Cardiac muscle cell (in vitro differentiated cells and primary cell): ENCODE data around the gene COL26A1. TPM values are rescaled to one million over a fixed set of nuclear protein-coding genes. Genes with fewer than 3 reads are reported as not detected.

ENCODE experiments used
- DNase-seq, 2 donors: peaks; one replicate each; pipeline versions ENCODE4 v3.0.0 to v3.0.0-alpha.2; 2010 to 2017; ENCODE audit warnings: low read depth in 1 of 2, low spot score in 1 of 2
- H3K27ac ChIP-seq: fragments of 200-600 bp; sonication (generic); 2 replicates; pipeline ENCODE4 v1.5.1; 2016
- H3K27me3 ChIP-seq: fragments of 200-600 bp; sonication (generic); 2 replicates; pipeline ENCODE4 v1.6.0; 2016; ENCODE audit warnings: control low read depth
- H3K36me3 ChIP-seq: fragments of 200-600 bp; sonication (generic); 2 replicates; pipeline ENCODE4 v1.5.1; 2016; ENCODE audit warnings: control low read depth
- H3K4me1 ChIP-seq: fragments of 200-600 bp; sonication (generic); 2 replicates; pipeline ENCODE4 v1.8.1; 2017; ENCODE audit warnings: low read depth, mild to moderate bottlenecking, mixed run types
- H3K4me3 ChIP-seq: fragments of 200-600 bp; sonication (generic); 2 replicates; pipeline ENCODE4 v1.5.1; 2016; ENCODE audit warnings: mild to moderate bottlenecking
- H3K9me3 ChIP-seq: fragments of 200-600 bp; sonication (generic); 2 replicates; pipeline ENCODE4 v1.5.1; 2017; ENCODE audit warnings: low read depth, mild to moderate bottlenecking, control low read depth
- CTCF ChIP-seq: IDR thresholded peaks from 2 replicates; pipeline ENCODE4 v1.5.1; 2012; ENCODE audit warnings: low read depth, mild to moderate bottlenecking, low read length
- polyA plus RNA-seq: library from polyadenylated mRNA; unstranded; fragments of >200 nt; fragmentation: Nextera tagmentation; extraction: Ambion mirVana; gene quantifications from 2 replicates; pipeline ENCODE4 v1.2.1, GENCODE V29; 2016
- total RNA-seq: library from RNA; depleted of rRNA; stranded (reverse); fragments of >200 nt; gene quantifications from 2 replicates; pipeline ENCODE4 v1.2.3, GENCODE V29; 2016

Gene COL26A1
- total RNA-seq (14.8 and 44.8 TPM in 2 replicates), polyA plus RNA-seq (12.5 and 36.7 TPM in 2 replicates)

GRCh38 chr7:101362334-101363195, at the start of gene COL26A1:
COL26A1 (plus strand) TSS chr7:101362875; CDS start chr7:101363033, 158 bp downstream.
- no peaks in the 10 kb centered on the region for H3K4me1 ChIP-seq
- H3K36me3 ChIP-seq, result no peaks in the 10 kb centered on the region
- H3K9me3 ChIP-seq, result no peaks in the 10 kb centered on the region
- H3K4me3 ChIP-seq, result peak within 1 kb of the TSS; percentile 46
- no peak within 1 kb of the TSS for H3K27ac ChIP-seq
- DNase-seq, result peak; percentile 29 to 82
- TF ChIP-seq CTCF, result no peak
- H3K27me3 ChIP-seq, result peaks cover 7% of the 10 kb centered on the region

- Histone ChIP-seq H3K27me3 (no peaks in the 10 kb centered on the region), H3K27ac (no peak overlapping the region), H3K36me3 (peaks cover 7% of the 10 kb centered on the region), H3K4me1 (no peaks in the 10 kb centered on the region), H3K4me3 (no peak overlapping the region), H3K9me3 (no peaks in the 10 kb centered on the region)
- peak; percentile 72 for TF ChIP-seq CTCF
- peak; percentile 54 to 70 for DNase-seq
These were observed 47.3 kb upstream of the COL26A1 start for GRCh38 chr7:101315336-101315735.

- TF ChIP-seq CTCF, result no peak
- H3K4me1 ChIP-seq, result peaks cover 9% of the 10 kb centered on the region
- no peak for DNase-seq
- no peaks in the 10 kb centered on the region for H3K9me3 ChIP-seq
- peaks cover 7% of the 10 kb centered on the region for H3K36me3 ChIP-seq
- no peaks in the 10 kb centered on the region for H3K27me3 ChIP-seq
- no peak overlapping the region for H3K27ac ChIP-seq
- no peak overlapping the region for H3K4me3 ChIP-seq
These were observed 43.3 kb upstream of the COL26A1 start for GRCh38 chr7:101319401-101319800.

GRCh38 chr7:101321491-101322401, 40.9 kb upstream of the COL26A1 start, which contains the start of gene IFT22:
IFT22 (minus strand) TSS chr7:101321812; CDS start chr7:101321709, 103 bp downstream.
- Histone ChIP-seq H3K36me3 (no peaks in the 10 kb centered on the region), H3K27ac (peak within 1 kb of the TSS; percentile 92), H3K4me1 (peaks cover 9% of the 10 kb centered on the region), H3K4me3 (peak within 1 kb of the TSS; percentile 92), H3K27me3 (no peaks in the 10 kb centered on the region), H3K9me3 (no peaks in the 10 kb centered on the region)
- peak; percentile 54 for TF ChIP-seq CTCF
- DNase-seq, result peak; percentile 93 to 99

GRCh38 chr7:101328159-101328558, 34.5 kb upstream of the COL26A1 start:
- H3K27ac ChIP-seq, result no peak overlapping the region
- no peaks in the 10 kb centered on the region for H3K36me3 ChIP-seq
- no peaks in the 10 kb centered on the region for H3K4me1 ChIP-seq
- no peak overlapping the region for H3K4me3 ChIP-seq
- TF ChIP-seq CTCF, result no peak
- no peaks in the 10 kb centered on the region for H3K9me3 ChIP-seq
- DNase-seq, result no peak
- H3K27me3 ChIP-seq, result no peaks in the 10 kb centered on the region
